Astrocyte of the spinal cord (primary cell): ENCODE data around the gene LATS2.
"Not testable (repeated sequence)": the region's sequence is repeated elsewhere in the genome, so short reads cannot be mapped to it uniquely, and the experiment has no call there.

Experiments used
- DNase-seq: peaks from one replicate; pipeline ENCODE4 v3.0.0; 2011; ENCODE audit warnings: low read depth, low spot score
- H3K4me3 ChIP-seq: 2 replicates; pipeline ENCODE4 v1.5.1; 2011; ENCODE audit warnings: low read depth, mild to moderate bottlenecking, low read length, moderate library complexity
- in situ Hi-C: cut with HindIII; loops from 2 replicates; pipeline ENCODE4 v1.10.0; 2017; ENCODE audit warnings: low sequenced_read_pairs
- TF ChIP-seq, protein P1 (sequence below): IDR thresholded peaks from 2 replicates; pipeline ENCODE4 v1.5.1; 2012; ENCODE audit warnings: low read depth, mild to moderate bottlenecking, low read length, inconsistent platforms

LATS2 gene

GRCh38 chr13:20939662-20940061 is 121.7 kb downstream of the LATS2 start:
- H3K4me3 ChIP-seq: no peak overlapping the region
- in situ Hi-C loops: no loop called here
- TF ChIP-seq, protein P1, sequence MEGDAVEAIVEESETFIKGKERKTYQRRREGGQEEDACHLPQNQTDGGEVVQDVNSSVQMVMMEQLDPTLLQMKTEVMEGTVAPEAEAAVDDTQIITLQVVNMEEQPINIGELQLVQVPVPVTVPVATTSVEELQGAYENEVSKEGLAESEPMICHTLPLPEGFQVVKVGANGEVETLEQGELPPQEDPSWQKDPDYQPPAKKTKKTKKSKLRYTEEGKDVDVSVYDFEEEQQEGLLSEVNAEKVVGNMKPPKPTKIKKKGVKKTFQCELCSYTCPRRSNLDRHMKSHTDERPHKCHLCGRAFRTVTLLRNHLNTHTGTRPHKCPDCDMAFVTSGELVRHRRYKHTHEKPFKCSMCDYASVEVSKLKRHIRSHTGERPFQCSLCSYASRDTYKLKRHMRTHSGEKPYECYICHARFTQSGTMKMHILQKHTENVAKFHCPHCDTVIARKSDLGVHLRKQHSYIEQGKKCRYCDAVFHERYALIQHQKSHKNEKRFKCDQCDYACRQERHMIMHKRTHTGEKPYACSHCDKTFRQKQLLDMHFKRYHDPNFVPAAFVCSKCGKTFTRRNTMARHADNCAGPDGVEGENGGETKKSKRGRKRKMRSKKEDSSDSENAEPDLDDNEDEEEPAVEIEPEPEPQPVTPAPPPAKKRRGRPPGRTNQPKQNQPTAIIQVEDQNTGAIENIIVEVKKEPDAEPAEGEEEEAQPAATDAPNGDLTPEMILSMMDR: no peak
- no peak for DNase-seq

DNA sequence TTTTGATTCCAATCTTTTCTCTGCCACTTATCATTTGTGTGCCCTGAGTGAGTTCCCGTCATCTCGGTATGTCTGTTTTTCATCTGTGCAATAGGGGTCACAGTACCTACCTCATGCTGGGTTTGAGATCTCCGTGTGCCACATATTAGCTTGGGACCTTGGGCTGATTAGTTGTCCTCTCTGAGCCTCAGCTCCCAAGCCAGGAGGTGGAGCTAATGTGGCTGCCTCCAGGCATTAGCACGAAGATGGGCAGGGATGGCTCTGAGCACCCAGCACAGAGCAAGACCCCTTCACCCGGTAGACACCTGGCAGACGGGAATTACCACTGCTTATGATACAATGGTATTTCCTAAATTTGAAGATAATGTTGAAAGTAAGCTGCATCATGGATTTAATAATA is 123.1 kb downstream of the LATS2 start:
- in situ Hi-C loops: no loop called here

DNA sequence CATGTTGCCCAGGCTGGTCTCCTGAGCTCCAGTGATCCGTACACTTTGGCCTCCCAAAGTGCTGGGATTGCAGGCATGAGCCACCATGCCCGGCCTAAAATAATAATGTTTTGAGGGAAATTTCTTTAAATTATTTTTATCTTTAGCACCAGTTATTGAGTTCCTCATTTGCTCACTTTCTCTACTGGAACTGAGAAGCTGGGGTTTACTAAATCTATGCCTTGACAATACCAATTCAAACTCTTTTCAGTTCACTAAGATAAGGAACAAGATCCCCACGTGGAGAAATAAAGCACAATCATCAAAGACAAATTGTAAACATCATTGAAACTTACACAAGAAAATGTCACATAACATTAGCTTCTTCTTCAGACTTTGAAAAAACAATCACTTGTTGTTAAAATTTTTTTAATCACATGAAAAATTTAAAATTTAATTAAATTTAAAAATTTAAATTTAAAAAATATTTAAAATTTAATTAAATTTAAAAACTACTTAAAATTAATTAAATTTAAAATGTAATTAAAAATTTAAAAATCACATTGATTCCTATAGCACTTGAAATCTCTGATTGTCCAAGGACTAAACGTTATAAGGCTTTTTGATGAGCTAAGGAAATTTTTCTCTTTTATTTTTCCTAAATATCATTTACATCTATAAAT is 133.7 kb downstream of the LATS2 start:
- in situ Hi-C loops: no loop called here
- DNase-seq: no peak
- no peak overlapping the region for H3K4me3 ChIP-seq
- TF ChIP-seq, protein P1: no peak

More for the DNA sequence above, 123.1 kb downstream of the LATS2 start:
- no peak overlapping the region for H3K4me3 ChIP-seq
- no peak for DNase-seq
- TF ChIP-seq, protein P1: no peak

GRCh38 chr13:20925395-20925790 is 136.0 kb downstream of the LATS2 start:
- DNase-seq, in situ Hi-C loops, H3K4me3 ChIP-seq: not testable (repeated sequence)

- peak; percentile 86 for DNase-seq
- TF ChIP-seq, protein P1: peak; percentile 81
- in situ Hi-C loops: no loop called here
- no peak overlapping the region for H3K4me3 ChIP-seq
These were observed 136.5 kb downstream of the LATS2 start for GRCh38 chr13:20924758-20925394.

DNA sequence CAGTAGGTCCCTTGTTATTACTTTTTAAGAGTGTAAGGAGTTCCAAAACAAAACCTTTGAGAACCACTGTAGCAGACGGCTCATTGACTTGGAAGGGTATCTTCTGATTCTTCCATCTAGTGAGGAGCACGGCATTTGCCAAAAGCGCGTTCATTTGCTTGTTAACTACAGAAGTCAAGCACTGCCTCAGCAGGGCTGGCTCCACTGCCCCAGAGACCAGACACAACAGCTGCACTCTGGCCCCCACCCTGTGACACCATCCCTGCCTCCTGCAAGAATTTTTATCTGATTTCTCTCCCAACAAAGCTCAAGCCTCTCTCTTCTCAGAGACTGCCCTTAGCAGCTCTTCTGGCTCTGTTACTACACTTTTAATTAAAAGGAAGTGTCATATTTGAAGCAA is 138.1 kb downstream of the LATS2 start:
- in situ Hi-C loops: no loop called here
- TF ChIP-seq, protein P1: no peak
- DNase-seq: no peak
- H3K4me3 ChIP-seq: no peak overlapping the region
